GM23248 (cell line): ENCODE results near the gene EHBP1. TPM values are rescaled to one million over a fixed set of nuclear protein-coding genes. Genes with fewer than 3 reads are reported as not detected.

Experiments used
- DNase-seq: peaks from one replicate; pipeline ENCODE4 v3.0.0-alpha.2; 2015
- H2AFZ ChIP-seq: fragments of 200-600 bp; sonication (generic); 2 replicates; pipeline ENCODE4 v1.6.1; 2016; ENCODE audit warnings: antibody characterized with exemption
- H3F3A ChIP-seq: fragments of 200-600 bp; sonication (generic); 2 replicates; pipeline ENCODE4 v1.6.1; 2016; ENCODE audit warnings: mild to moderate bottlenecking, antibody characterized with exemption, mixed run types; ENCODE audit not compliant: insufficient read depth
- H3K27ac ChIP-seq: fragments of 200-600 bp; sonication (generic); 2 replicates; pipeline ENCODE4 v1.5.1; 2016; ENCODE audit warnings: mild to moderate bottlenecking
- H3K27me3 ChIP-seq: fragments of 200-600 bp; sonication (generic); replicated peaks from 2 replicates; pipeline ENCODE4 v1.6.1; 2016; ENCODE audit warnings: mild to moderate bottlenecking; ENCODE audit not compliant: insufficient read depth
- H3K36me3 ChIP-seq: fragments of 200-600 bp; sonication (generic); 2 replicates; pipeline ENCODE4 v1.6.1; 2016; ENCODE audit warnings: low read depth, mild to moderate bottlenecking
- H3K4me1 ChIP-seq: fragments of 200-600 bp; sonication (generic); 2 replicates; pipeline ENCODE4 v1.6.1; 2016; ENCODE audit warnings: mild to moderate bottlenecking; ENCODE audit not compliant: insufficient read depth
- H3K4me2 ChIP-seq: fragments of 200-600 bp; sonication (generic); one replicate; pipeline ENCODE4 v1.6.1; 2016; ENCODE audit warnings: mild to moderate bottlenecking; ENCODE audit not compliant: unreplicated experiment
- H3K4me3 ChIP-seq: fragments of 200-600 bp; sonication (generic); 2 replicates; pipeline ENCODE4 v1.5.1; 2016; ENCODE audit warnings: mild to moderate bottlenecking
- H3K79me2 ChIP-seq: fragments of 200-600 bp; sonication (generic); 2 replicates; pipeline ENCODE4 v1.6.1; 2016; ENCODE audit warnings: mild to moderate bottlenecking; ENCODE audit not compliant: insufficient read depth
- H3K9ac ChIP-seq: fragments of 200-600 bp; sonication (generic); 2 replicates; pipeline ENCODE4 v1.6.1; 2016; ENCODE audit warnings: mild to moderate bottlenecking
- H3K9me2 ChIP-seq: fragments of 200-600 bp; sonication (generic); 2 replicates; pipeline ENCODE4 v1.6.1; 2016; ENCODE audit warnings: mixed run types, mild to moderate bottlenecking, moderate library complexity; ENCODE audit not compliant: insufficient read depth
- H3K9me3 ChIP-seq: fragments of 200-600 bp; sonication (generic); one replicate; pipeline ENCODE4 v1.6.1; 2017; ENCODE audit warnings: low read depth
- H4K20me1 ChIP-seq: fragments of 200-600 bp; sonication (generic); 2 replicates; pipeline ENCODE4 v1.6.0; 2016; ENCODE audit not compliant: insufficient read depth
- EZH2 ChIP-seq: fragments of 200-600 bp; sonication (generic); IDR thresholded peaks from 2 replicates; pipeline ENCODE4 v1.6.1; 2018; ENCODE audit warnings: antibody characterized with exemption, mild to moderate bottlenecking; ENCODE audit not compliant: insufficient read depth, poor library complexity, severe bottlenecking
- EZH2phosphoT487 ChIP-seq: fragments of 200-600 bp; sonication (generic); IDR thresholded peaks from 2 replicates; pipeline ENCODE4 v1.6.1; 2018; ENCODE audit warnings: antibody characterized with exemption, moderate library complexity, mild to moderate bottlenecking, low read depth; ENCODE audit not compliant: insufficient read depth
- WGBS, 2 experiments: methylation state at CpG; one replicate each; pipeline ENCODE4 v1.1.6; 2015 to 2017; ENCODE audit warnings: low lambda C conversion rate in 2 of 2, low coverage in 1 of 2; ENCODE audit errors: missing lambda C conversion rate in 2 of 2; 5-methylcytosine and 5-hydroxymethylcytosine counted together
- in situ Hi-C: fragments of 300-500 bp; cut with MboI; formaldehyde crosslinking; loops from 2 replicates; pipeline ENCODE4 v1.15.0; 2020
- polyA plus RNA-seq: library from polyadenylated mRNA; unstranded; fragments of >200 nt; fragmentation: Nextera tagmentation; extraction: Ambion mirVana; gene quantifications from 2 replicates; pipeline ENCODE4 v1.2.1, GENCODE V29; 2016
- total RNA-seq: library from RNA; depleted of rRNA; stranded (reverse); fragments of >200 nt; shearing (Covaris generic); gene quantifications from 2 replicates; pipeline ENCODE4 v1.2.3, GENCODE V29; 2014

Gene EHBP1
- total and polyA plus RNA-seq, 2 experiments from 2014 or later, result 41.3 to 56.8 TPM

DNA sequence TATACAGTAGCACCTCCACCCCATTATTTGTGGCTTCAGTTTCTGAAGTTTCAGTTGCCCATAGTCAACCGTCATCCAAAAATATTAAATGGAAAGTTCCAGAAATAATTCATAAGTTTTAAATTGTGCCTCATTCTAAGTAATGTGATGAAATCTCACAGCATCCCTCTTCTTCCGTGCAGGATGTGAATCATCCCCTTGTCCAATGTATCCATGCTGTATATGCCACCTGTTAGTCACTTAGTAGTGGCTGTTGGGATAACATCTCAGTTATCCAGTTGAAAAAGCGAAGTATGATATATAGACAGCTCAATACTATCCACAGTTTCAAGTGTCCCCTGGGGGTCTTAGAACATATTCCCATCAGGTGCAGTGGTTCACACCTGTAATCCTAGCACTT, 226.0 kb downstream of the EHBP1 start:
- Histone ChIP-seq H2AFZ (no peak overlapping the region), H3K36me3 (0 out of 2 replicates have a peak, but pooled peaks cover 3% of the 10 kb centered on the region), H3K4me1 (no peaks in the 10 kb centered on the region), H3K79me2 (peaks cover 4% of the 10 kb centered on the region), H3K9me3 (no peaks in the 10 kb centered on the region), H3K9me2 (no peaks in the 10 kb centered on the region; the same call in 1 of the 2 replicates), H3K4me2 (no peak overlapping the region), H3K27ac (no peak overlapping the region), H3F3A (peaks cover 33% of the 10 kb centered on the region), H4K20me1 (no peaks in the 10 kb centered on the region), H3K4me3 (no peak overlapping the region), H3K27me3 (no peaks in the 10 kb centered on the region), H3K9ac (no peak overlapping the region)
- DNase-seq, result peak; percentile 25
- TF ChIP-seq EZH2, result no peak
- TF ChIP-seq EZH2phosphoT487, result no peak
- in situ Hi-C loops, result no loop called here
- 92 to 94% methylated on average over 3 of the region's 3 CpGs for WGBS, 2 experiments

DNA sequence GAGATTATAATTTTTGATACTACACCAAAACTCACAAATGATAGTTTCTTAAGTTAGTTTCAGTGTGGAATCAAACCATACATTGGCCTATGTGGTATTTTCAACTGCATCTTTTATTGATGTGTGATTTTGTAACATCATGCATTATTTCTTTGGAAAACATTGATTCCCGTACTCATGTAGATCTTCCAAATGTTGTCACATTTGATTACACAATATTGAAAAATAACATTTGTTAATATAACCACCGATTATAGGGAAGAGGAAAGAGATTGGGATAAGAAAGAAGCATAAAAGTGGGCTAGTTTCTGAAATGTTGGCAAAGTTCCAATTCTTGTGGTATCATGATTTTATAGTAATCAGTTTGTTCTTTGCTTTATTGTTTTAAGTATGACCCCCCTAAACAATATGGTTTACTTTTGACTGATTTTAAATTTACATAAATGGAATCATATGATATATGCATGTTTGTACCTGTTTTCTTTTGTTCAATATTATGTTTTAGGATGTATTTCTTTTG, 227.9 kb downstream of the EHBP1 start:
- Histone ChIP-seq H3K9me3 (no peaks in the 10 kb centered on the region), H3F3A (peaks cover 52% of the 10 kb centered on the region), H3K4me2 (no peak overlapping the region), H3K9ac (no peak overlapping the region), H3K27ac (no peak overlapping the region), H3K9me2 (no peaks in the 10 kb centered on the region; the same call in 1 of the 2 replicates), H3K79me2 (peaks cover 4% of the 10 kb centered on the region), H3K36me3 (0 out of 2 replicates have a peak, but pooled peaks cover 3% of the 10 kb centered on the region), H4K20me1 (no peaks in the 10 kb centered on the region), H2AFZ (no peak overlapping the region), H3K4me3 (no peak overlapping the region), H3K27me3 (no peaks in the 10 kb centered on the region), H3K4me1 (peaks cover 11% of the 10 kb centered on the region; the same call in 1 of the 2 replicates)
- in situ Hi-C loops, result no loop called here
- 31 to 37% methylated on average over 2 of the region's 2 CpGs for WGBS, 2 experiments
- no peak for TF ChIP-seq EZH2phosphoT487
- TF ChIP-seq EZH2, result no peak
- no peak for DNase-seq

- no peak overlapping the region for H3K27ac ChIP-seq
- peaks cover 63% of the 10 kb centered on the region for H3F3A ChIP-seq
- no peaks in the 10 kb centered on the region for H3K27me3 ChIP-seq
- H3K36me3 ChIP-seq, result 0 out of 2 replicates have a peak, but pooled peaks cover 3% of the 10 kb centered on the region
- H2AFZ ChIP-seq, result no peak overlapping the region
- no peaks in the 10 kb centered on the region for H3K9me2 ChIP-seq
- H3K9ac ChIP-seq, result no peak overlapping the region
- DNase-seq, result peak; percentile 14
- in situ Hi-C loops, result no loop called here
- no peaks in the 10 kb centered on the region for H3K9me3 ChIP-seq
- H3K79me2 ChIP-seq, result peaks cover 4% of the 10 kb centered on the region
- no peak for TF ChIP-seq EZH2
- peaks cover 12% of the 10 kb centered on the region; the same call in 1 of the 2 replicates for H3K4me1 ChIP-seq
- H4K20me1 ChIP-seq, result no peaks in the 10 kb centered on the region
- 77 to 81% methylated on average over 2 of the region's 2 CpGs for WGBS, 2 experiments
- no peak overlapping the region for H3K4me2 ChIP-seq
- no peak overlapping the region for H3K4me3 ChIP-seq
Observed at GRCh38 chr2:62934517-62934916, 229.0 kb downstream of the EHBP1 start.

GRCh38 chr2:62938126-62938525, 232.6 kb downstream of the EHBP1 start:
- peak; percentile 17 for DNase-seq
- in situ Hi-C loops, result no loop called here
- peaks cover 8% of the 10 kb centered on the region for H3K36me3 ChIP-seq
- H4K20me1 ChIP-seq, result no peaks in the 10 kb centered on the region; the same call in 1 of the 2 replicates
- no peaks in the 10 kb centered on the region for H3K27me3 ChIP-seq
- peaks cover 22% of the 10 kb centered on the region for H3K4me1 ChIP-seq
- H3K79me2 ChIP-seq, result peaks cover 11% of the 10 kb centered on the region; the same call in 1 of the 2 replicates
- H3K9me2 ChIP-seq, result no peaks in the 10 kb centered on the region
- no peaks in the 10 kb centered on the region for H3K9me3 ChIP-seq
- no peak overlapping the region for H3K4me2 ChIP-seq
- H3F3A ChIP-seq, result peaks cover 64% of the 10 kb centered on the region
- H3K4me3 ChIP-seq, result no peak overlapping the region
- WGBS, 2 experiments, result 88 to 95% methylated on average over 1 of the region's 1 CpG
- no peak for TF ChIP-seq EZH2phosphoT487
- TF ChIP-seq EZH2, result no peak
- H2AFZ ChIP-seq, result no peak overlapping the region
- no peak overlapping the region for H3K9ac ChIP-seq
- no peak overlapping the region; the same call in 1 of the 2 replicates for H3K27ac ChIP-seq
